SK-N-SH (cell line): ENCODE results near the gene PPP1R14D. TPM values are rescaled to one million over a fixed set of nuclear protein-coding genes. Genes with fewer than 3 reads are reported as not detected.

Source experiments
- CTCF ChIA-PET: fragments of 300-600, 350-600 bp; formaldehyde crosslinking; extraction: SDS; loops from one replicate; lab custom pipeline; 2021; lab: Yijun Ruan, JAX
- POLR2A ChIA-PET: fragments of 350-600 bp; sonication (Branson Sonifier 250); formaldehyde crosslinking; extraction: SDS; loops from one replicate; lab custom pipeline; 2020; ENCODE audit warnings: antibody characterized with exemption, inconsistent platforms; lab: Yijun Ruan, JAX
- DNase-seq: peaks from one replicate; pipeline ENCODE4 v3.0.0; 2012
- H2AFZ ChIP-seq: fragments of 200-600 bp; sonication (generic); 2 replicates; pipeline ENCODE4 v1.8.1; 2016; ENCODE audit warnings: antibody characterized with exemption, mild to moderate bottlenecking, low read depth
- H3F3A ChIP-seq: fragments of 200-600 bp; sonication (generic); replicated peaks from 2 replicates; pipeline ENCODE3; 2016; ENCODE audit warnings: antibody characterized with exemption, mild to moderate bottlenecking; ENCODE audit not compliant: insufficient read depth
- H3K27ac ChIP-seq, 2 experiments: fragments of 200-500 bp in 1 of 2; fragments of 200-600 bp in 1 of 2; sonication (Bioruptor generic) in 1 of 2; sonication (generic), shearing (Covaris generic) in 1 of 2; 2 replicates each; pipeline versions ENCODE4 v1.5.1 to v1.6.1; 2014 to 2016; ENCODE audit warnings: low read depth in 2 of 2, inconsistent platforms in 1 of 2, low read length in 1 of 2, mild to moderate bottlenecking in 1 of 2, mixed read lengths in 1 of 2
- H3K27me3 ChIP-seq: fragments of 200-600 bp; sonication (generic), shearing (Covaris generic); 2 replicates; pipeline ENCODE4 v1.6.1; 2016; ENCODE audit warnings: mixed run types; ENCODE audit not compliant: insufficient read depth
- H3K36me3 ChIP-seq, 2 experiments: fragments of 200-500 bp in 1 of 2; fragments of 200-600 bp in 1 of 2; sonication (Bioruptor generic) in 1 of 2; sonication (generic) in 1 of 2; replicated peaks in 1 of 2; 2 replicates each; pipeline versions ENCODE3 to v1.5.1; 2014 to 2016; ENCODE audit warnings: low read length in 1 of 2, mild to moderate bottlenecking in 1 of 2; ENCODE audit not compliant: insufficient read depth in 2 of 2, control insufficient read depth in 1 of 2
- H3K4me1 ChIP-seq, 2 experiments: fragments of 200-500 bp in 1 of 2; fragments of 200-600 bp in 1 of 2; sonication (Bioruptor generic) in 1 of 2; sonication (generic), shearing (Covaris generic) in 1 of 2; 2 replicates each; pipeline versions ENCODE4 v1.5.1 to v1.6.1; 2014 to 2016; ENCODE audit warnings: low read depth in 1 of 2, low read length in 1 of 2, mixed run types in 1 of 2; ENCODE audit not compliant: insufficient read depth in 2 of 2, control insufficient read depth in 1 of 2
- H3K4me2 ChIP-seq: fragments of 200-600 bp; sonication (generic), shearing (Covaris generic); 2 replicates; pipeline ENCODE4 v1.6.1; 2017; ENCODE audit warnings: mixed run types
- H3K4me3 ChIP-seq, 2 experiments: fragments of 200-500 bp in 1 of 2; fragments of 200-600 bp in 1 of 2; sonication (Bioruptor generic) in 1 of 2; sonication (generic), shearing (Covaris generic) in 1 of 2; 2 replicates each; pipeline versions ENCODE4 v1.5.1 to v1.8.1; 2014 to 2016; ENCODE audit warnings: low read depth in 2 of 2, inconsistent platforms in 1 of 2, low read length in 1 of 2, mild to moderate bottlenecking in 1 of 2, mixed read lengths in 1 of 2, moderate library complexity in 1 of 2
- H3K79me2 ChIP-seq: fragments of 200-600 bp; sonication (generic); 2 replicates; pipeline ENCODE4 v1.8.1; 2017; ENCODE audit warnings: mild to moderate bottlenecking; ENCODE audit not compliant: insufficient read depth
- H3K9ac ChIP-seq: fragments of 200-600 bp; sonication (generic); 2 replicates; pipeline ENCODE4 v1.6.1; 2017; ENCODE audit warnings: mixed run types
- H3K9me2 ChIP-seq: fragments of 200-600 bp; sonication (generic); 2 replicates; pipeline ENCODE4 v1.6.1; 2017; ENCODE audit warnings: mixed run types
- H3K9me3 ChIP-seq: fragments of 200-600 bp; sonication (generic); 2 replicates; pipeline ENCODE4 v1.6.1; 2017; ENCODE audit warnings: mixed run types, mild to moderate bottlenecking, moderate library complexity
- H4K20me1 ChIP-seq: fragments of 200-600 bp; sonication (generic); 2 replicates; pipeline ENCODE4 v1.6.1; 2017; ENCODE audit warnings: mild to moderate bottlenecking, mixed run types; ENCODE audit not compliant: insufficient read depth
- ELF1 ChIP-seq: IDR thresholded peaks from 2 replicates; pipeline ENCODE4 v1.4.0; 2012
- EZH2phosphoT487 ChIP-seq: fragments of 200-600 bp; sonication (generic); IDR thresholded peaks from 2 replicates; pipeline ENCODE4 v1.6.1; 2017; ENCODE audit warnings: low read depth, mixed run types, mild to moderate bottlenecking, antibody characterized with exemption, moderate library complexity, borderline replicate concordance
- FOSL2 ChIP-seq: IDR thresholded peaks from 2 replicates; pipeline ENCODE4 v1.4.0; 2012; ENCODE audit warnings: low read depth, mild to moderate bottlenecking, moderate library complexity, borderline replicate concordance
- FOXM1 ChIP-seq: IDR thresholded peaks from 2 replicates; pipeline ENCODE4 v1.4.0; 2012; ENCODE audit warnings: low read depth, mild to moderate bottlenecking
- GATA2 ChIP-seq: sonication (generic); formaldehyde crosslinking; IDR thresholded peaks from 2 replicates; pipeline ENCODE4 v1.5.0; 2020; ENCODE audit warnings: mild to moderate bottlenecking, missing genetic modification reagents
- IRF3 ChIP-seq: fragments of 150-350 bp; IDR thresholded peaks from 2 replicates; pipeline ENCODE4 v1.6.1; 2016; ENCODE audit warnings: mild to moderate bottlenecking, low read depth, low read length
- JUND ChIP-seq: IDR thresholded peaks from 2 replicates; pipeline ENCODE4 v1.4.0; 2012
- MEF2A ChIP-seq: IDR thresholded peaks from 2 replicates; pipeline ENCODE4 v1.4.0; 2012; ENCODE audit warnings: low read depth, borderline replicate concordance
- NFIC ChIP-seq: IDR thresholded peaks from 2 replicates; pipeline ENCODE4 v1.4.0; 2012; ENCODE audit warnings: borderline replicate concordance
- NRF1 ChIP-seq: IDR thresholded peaks from 2 replicates; pipeline ENCODE4 v1.6.1; 2012; ENCODE audit warnings: low read depth, mild to moderate bottlenecking, low read length
- PBX3 ChIP-seq: IDR thresholded peaks from 2 replicates; pipeline ENCODE4; 2012
- RAD21 ChIP-seq: IDR thresholded peaks from 2 replicates; pipeline ENCODE4 v1.6.1; 2012; ENCODE audit warnings: mild to moderate bottlenecking, low read length
- RCOR1 ChIP-seq: fragments of 150-350 bp; IDR thresholded peaks from 2 replicates; pipeline ENCODE4 v1.6.1; 2017; ENCODE audit warnings: antibody characterized with exemption, low read length
- REST ChIP-seq: IDR thresholded peaks from 2 replicates; pipeline ENCODE4 v1.6.1; 2012; ENCODE audit warnings: mild to moderate bottlenecking, low read depth, low read length, moderate library complexity
- SMC3 ChIP-seq: IDR thresholded peaks from 2 replicates; pipeline ENCODE4 v1.6.1; 2012; ENCODE audit warnings: low read depth, low read length, improper control_type of control experiment
- TAF1 ChIP-seq: IDR thresholded peaks from 2 replicates; pipeline ENCODE4 v1.6.1; 2012; ENCODE audit warnings: low read depth, mild to moderate bottlenecking, low read length, moderate library complexity, borderline replicate concordance
- TEAD4 ChIP-seq: IDR thresholded peaks from 2 replicates; pipeline ENCODE4 v1.4.0; 2012; ENCODE audit warnings: mild to moderate bottlenecking, borderline replicate concordance; ENCODE audit not compliant: insufficient read depth
- USF1 ChIP-seq: IDR thresholded peaks from 2 replicates; pipeline ENCODE4 v1.4.0; 2012; ENCODE audit warnings: low read depth, borderline replicate concordance
- ZBTB33 ChIP-seq: IDR thresholded peaks from 2 replicates; pipeline ENCODE4 v1.4.0; 2012; ENCODE audit warnings: low read depth, borderline replicate concordance
- WGBS: methylation state at CpG from one replicate; pipeline ENCODE4 v1.1.6; 2017; ENCODE audit warnings: low lambda C conversion rate; 5-methylcytosine and 5-hydroxymethylcytosine counted together
- polyA plus RNA-seq, 3 experiments: library from polyadenylated mRNA; depleted of rRNA; stranded (reverse); fragments of >200 nt; gene quantifications; 2 replicates each; pipeline ENCODE4 v1.2.3, GENCODE V29; 2012

The PPP1R14D gene
- polyA plus RNA-seq, 1 of the 3 experiments (the other 2 are of a cell fraction), result not detected

GRCh38 chr15:40815042-40815698, 13.3 kb downstream of the PPP1R14D start:
- no peak for DNase-seq
- Histone ChIP-seq H3K27ac (0 out of 4 replicates have a peak overlapping the region, but pooled peaks of 1 of the 2 experiments have one; percentile 13), H3K4me1 (peaks cover 0 to 5% of the 10 kb centered on the region in 2 experiments; a peak in 1 of 4 replicates), H3K27me3 (no peaks in the 10 kb centered on the region), H3K9me3 (no peaks in the 10 kb centered on the region), H3K9ac (no peak overlapping the region), H3K36me3 (peaks cover 10 to 34% of the 10 kb centered on the region in 2 experiments), H3K4me3 (no peak overlapping the region), H3K9me2 (no peaks in the 10 kb centered on the region), H3K79me2 (no peaks in the 10 kb centered on the region), H4K20me1 (no peaks in the 10 kb centered on the region), H3K4me2 (no peak overlapping the region), H3F3A (no peaks in the 10 kb centered on the region), H2AFZ (no peak overlapping the region)
- CTCF ChIA-PET, result interaction anchor here (1.2 to 2.9 kb wide), 5 partner anchors 42 to 79 kb away, joined by 3 to 10 read pairs (median 6); partner anchors contain the start of gene VPS18
- WGBS, result 91% methylated on average over 4 of the region's 4 CpGs
- POLR2A ChIA-PET, result no interaction called here
- TF ChIP-seq FOSL2, result no peak
- TF ChIP-seq ZBTB33, result no peak
- no peak for TF ChIP-seq USF1
- no peak for TF ChIP-seq RAD21
- TF ChIP-seq ELF1, result no peak
- TF ChIP-seq NRF1, result no peak
- TF ChIP-seq MEF2A, result no peak
- no peak for TF ChIP-seq RCOR1
- TF ChIP-seq TEAD4, result no peak
- TF ChIP-seq PBX3, result no peak
- no peak for TF ChIP-seq NFIC
- TF ChIP-seq TAF1, result no peak
- no peak for TF ChIP-seq EZH2phosphoT487
- no peak for TF ChIP-seq SMC3
- no peak for TF ChIP-seq REST
- TF ChIP-seq IRF3, result no peak
- TF ChIP-seq JUND, result no peak
- no peak for TF ChIP-seq GATA2 (CRISPR knock-in tag)
- TF ChIP-seq FOXM1, result no peak
